Activated CD8-positive, alpha-beta memory T cell treated with anti-CD3 and anti-CD28 coated beads for 24 hours (primary cell): ENCODE measurements around the gene RNF32.
"Not testable (repeated sequence)": the region's sequence is repeated elsewhere in the genome, so short reads cannot be mapped to it uniquely, and the experiment has no call there.

Experiments used
- DNase-seq: peaks from one replicate; pipeline ENCODE4 v3.0.0-alpha.2; 2020

Gene RNF32

DNA sequence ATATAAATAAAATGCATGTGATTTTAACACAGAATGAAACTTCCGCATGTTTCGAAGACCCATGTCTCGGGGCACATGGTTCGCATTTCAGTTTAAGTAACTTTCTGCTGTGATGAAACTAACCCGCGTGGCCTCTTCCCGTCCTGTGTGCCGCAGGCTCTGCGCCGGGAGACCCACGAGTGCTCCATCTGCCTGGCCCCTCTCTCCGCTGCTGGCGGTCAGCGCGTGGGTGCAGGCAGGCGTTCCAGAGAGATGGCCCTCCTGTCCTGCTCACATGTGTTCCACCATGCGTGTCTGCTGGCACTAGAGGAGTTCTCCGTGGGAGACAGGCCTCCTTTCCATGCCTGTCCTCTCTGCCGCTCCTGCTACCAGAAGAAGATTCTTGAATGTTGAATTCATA, 35.7 kb downstream of the RNF32 start:
- DNase-seq = no peak

GRCh38 chr7:156677374-156678054, 36.9 kb downstream of the RNF32 start:
- no peak for DNase-seq

- no peak for DNase-seq
Observed at GRCh38 chr7:156680281-156680680, 39.7 kb downstream of the RNF32 start.

- no peak for DNase-seq
Observed at GRCh38 chr7:156682928-156683327, 42.4 kb downstream of the RNF32 start.

DNA sequence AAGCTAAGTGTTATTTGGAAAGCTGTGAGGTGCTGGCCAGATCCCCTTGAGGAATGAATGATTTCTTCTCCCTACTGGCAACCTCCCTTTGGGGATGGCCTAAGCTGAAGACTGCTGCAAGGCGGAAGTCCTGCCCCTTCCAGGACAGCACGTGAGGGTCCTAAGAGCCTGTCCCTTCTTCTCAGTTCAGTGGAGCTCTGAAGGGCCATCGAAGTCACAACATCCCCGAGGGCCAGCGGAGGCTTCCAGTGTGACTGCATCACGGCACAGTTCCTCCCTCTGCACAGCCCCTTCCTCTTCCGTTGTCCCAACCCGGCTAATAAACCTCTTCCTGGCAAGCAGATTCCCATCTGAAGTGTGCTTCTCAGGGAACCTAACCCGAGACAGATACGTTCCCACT, 43.7 kb downstream of the RNF32 start:
- DNase-seq = no peak

- no peak for DNase-seq
Observed at GRCh38 chr7:156684661-156685060, 44.1 kb downstream of the RNF32 start.

- DNase-seq = no peak
Observed at GRCh38 chr7:156691764-156692163, 51.2 kb downstream of the RNF32 start.

DNA sequence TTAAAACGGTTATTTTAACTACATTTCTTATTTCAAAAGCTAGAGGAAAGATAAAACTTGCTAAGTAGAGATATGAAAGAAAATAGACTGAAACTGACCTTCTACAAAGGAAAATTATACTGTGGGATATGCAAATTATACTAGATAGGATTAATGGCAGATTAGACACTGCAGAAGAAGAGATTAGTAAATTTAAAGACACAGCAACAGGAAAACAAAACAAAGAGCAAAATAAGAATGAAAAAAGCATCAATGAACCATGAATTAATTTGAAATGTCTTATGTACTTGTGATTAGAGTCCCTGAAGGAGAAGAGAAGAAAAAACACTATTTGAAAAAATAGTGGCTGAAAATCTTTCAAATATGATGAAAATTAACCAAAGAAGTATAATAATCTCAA, 52.3 kb downstream of the RNF32 start:
- no peak for DNase-seq

DNA sequence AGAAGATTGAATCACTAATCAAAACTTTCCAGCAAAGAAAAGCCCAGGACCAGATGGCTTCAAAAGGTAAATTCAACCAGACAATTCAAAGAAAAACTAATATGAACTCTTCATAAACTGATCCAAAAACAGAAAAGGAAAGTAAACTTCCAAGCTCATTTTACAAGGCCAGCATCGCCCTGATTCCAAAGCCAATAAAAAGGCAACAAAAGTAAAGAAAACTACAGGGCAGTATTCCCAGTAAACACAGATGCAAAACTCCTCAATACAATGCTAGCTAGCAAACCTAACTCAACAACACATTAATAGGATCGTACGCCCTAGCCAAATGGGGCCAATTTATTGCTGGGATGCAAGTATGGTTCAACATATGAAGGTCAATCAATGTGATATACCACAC, 53.1 kb downstream of the RNF32 start:
- DNase-seq = no peak

GRCh38 chr7:156697283-156697682, 56.7 kb downstream of the RNF32 start:
- not testable (repeated sequence) for DNase-seq

GRCh38 chr7:156698512-156698911, 57.9 kb downstream of the RNF32 start:
- DNase-seq = not testable (repeated sequence)

DNA sequence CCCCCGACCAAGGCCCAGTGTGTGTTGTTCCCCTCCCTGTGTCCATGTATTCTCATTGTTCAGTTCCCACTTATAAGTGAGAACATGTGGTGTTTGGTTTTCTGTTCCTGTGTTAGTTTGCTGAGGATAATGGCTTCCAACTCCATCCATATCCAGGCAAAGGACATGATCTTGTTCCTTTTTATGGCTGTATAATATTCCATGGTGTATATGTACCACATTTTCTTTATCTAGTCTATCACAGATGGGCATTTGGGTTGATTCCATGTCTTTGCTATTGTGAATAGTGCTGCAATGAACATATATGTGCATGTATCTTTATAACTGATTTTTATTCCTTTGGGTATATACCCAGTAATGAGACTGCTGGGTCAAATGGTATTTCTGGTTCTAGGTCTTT, 61.2 kb downstream of the RNF32 start:
- DNase-seq = not testable (repeated sequence)

DNA sequence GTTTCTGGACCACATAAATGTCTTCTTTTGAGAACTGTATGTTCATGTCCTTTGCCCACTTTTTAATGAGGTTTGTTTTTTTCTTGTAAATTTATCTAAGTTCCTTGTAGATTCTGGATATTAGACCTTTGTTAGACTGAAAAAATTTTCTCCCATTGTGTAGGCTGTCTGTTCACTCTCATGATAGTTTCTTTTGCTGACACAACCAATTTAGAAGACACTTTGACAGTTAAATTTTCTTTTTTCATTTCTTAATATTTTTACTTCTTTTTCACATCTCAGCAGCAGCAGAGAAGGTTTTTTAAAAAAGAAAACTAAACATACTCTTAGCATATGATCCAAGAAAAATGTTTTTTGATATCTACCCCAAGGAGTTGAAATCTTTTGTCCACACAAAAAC, 61.8 kb downstream of the RNF32 start:
- DNase-seq = no peak

DNA sequence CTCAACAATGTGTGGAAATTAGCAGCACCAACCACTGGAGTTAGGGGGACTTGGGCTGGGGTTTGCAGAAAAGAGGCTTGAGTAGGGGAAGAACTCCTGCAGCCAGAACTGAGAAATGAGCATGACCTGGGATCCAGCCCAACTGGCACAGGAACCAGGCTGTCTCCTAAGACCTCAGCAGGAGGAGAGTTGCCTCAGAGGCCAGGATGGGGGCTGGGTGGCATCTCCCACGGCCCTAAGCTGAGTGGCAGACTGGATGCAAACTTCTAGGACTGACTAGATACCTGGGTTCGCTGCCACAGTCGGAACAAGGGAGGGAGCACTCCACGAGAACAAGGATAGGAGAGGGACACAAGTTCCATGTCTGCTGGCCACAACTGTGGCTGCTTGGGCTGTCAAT, 62.6 kb downstream of the RNF32 start:
- no peak for DNase-seq

DNA sequence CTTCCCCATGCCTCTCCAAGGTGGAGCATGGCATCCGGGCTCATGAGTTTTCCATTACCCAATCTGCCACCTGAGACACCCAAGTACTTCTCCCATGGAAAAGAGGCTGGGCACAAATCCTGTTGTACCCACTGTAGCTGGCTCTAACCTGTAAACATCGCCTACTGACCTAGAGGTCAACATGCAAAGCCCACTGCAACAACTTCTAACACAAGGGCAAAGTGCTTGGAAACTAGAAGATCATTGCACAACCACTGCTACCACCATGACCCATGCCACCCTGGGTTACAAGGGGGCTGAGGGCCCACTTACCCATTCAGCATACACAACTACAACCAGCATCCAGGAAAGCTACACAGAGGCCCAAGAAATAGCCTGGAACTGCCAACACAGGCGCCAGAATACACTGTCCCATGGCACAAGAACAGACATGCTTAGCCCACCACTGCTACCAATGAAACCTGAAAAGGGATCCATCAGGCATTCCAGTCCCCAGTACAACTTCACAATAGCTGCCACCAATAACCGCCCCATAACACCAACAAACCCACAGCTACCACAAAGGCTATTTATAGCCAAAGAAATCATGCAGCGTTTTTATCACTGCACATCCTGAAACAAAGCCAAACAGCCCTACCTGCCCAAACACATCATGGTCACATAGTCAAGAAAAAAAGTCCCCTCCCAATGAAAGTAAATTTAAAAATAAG, 63.4 kb downstream of the RNF32 start:
- DNase-seq = no peak

DNA sequence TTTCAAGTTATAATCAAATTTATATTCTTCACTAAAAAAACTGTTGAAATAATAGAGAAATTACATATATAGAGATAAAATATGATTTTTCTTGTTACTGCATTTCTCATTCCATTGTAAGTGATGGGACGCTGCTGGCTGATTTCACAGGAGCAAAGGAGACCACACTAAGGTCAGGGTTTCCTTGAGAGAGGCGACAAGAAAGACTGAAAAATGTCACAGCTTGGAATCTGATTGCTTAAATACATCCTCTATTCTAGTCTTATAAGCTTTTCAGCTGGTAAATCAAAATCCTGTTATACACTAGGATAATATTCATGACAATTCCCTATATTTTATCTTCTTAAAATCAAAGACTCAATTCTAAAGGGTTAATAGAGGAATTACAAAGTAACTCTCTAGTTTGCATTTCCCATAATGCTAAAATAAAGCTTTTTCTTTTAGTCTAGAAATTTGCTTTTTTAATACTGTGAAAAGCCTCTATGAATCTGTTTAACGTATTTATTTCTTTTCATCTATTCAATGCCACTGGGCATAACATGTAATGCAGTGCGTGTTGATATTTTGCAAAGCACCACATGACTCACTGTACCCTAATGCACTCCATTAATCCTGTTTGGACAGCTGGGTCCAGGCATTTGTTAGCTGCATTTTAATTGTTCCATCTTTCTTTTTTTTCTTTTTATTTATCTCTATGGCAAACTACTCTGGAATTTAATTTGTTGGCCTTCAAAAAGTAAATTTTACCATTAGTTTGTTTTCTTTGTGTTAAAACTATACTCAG, 81.7 kb downstream of the RNF32 start:
- no peak for DNase-seq

DNA sequence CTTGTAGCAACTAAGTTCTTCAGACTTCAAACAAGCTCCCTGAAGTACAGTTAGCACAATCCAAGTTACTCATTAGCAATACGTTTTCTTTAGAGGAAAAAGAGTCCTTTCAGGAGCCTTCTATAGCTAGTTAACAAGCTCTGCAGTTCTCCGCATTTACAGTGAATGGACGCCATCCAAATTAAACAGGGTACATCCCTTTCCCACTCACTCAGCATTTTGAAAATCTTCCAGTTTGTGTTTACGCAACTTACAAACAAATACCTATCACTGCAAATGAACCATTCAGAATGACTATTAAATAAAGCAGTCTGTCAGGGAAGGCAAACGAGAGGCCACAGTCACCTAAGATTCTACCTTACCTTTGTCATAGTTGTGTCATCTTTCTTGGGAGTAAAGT, 84.5 kb downstream of the RNF32 start:
- DNase-seq = no peak

DNA sequence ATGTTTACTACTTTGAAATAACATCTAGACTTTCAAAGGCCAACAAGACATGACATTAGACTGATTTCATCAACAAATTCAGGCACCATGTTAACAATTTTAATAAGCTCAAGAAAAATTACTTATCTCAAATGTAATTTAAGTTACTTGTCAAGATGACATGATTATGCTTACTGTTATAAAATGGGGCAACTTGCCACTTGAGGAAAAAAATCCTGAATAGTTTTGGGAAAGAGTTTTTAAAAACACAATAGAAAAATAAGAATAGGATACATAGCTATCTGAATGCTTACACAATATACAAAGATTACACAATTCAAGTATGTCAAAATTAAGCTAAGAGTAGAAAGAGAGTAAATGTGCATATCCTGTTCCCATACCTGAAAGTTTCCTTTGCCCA, 85.4 kb downstream of the RNF32 start:
- no peak for DNase-seq
